ENCODE measurements around the gene PPP3CA. TPM values are rescaled to one million over a fixed set of nuclear protein-coding genes. Genes with fewer than 3 reads are reported as not detected.
"Not testable (repeated sequence)": the region's sequence is repeated elsewhere in the genome, so short reads cannot be mapped to it uniquely, and the experiment has no call there.

Gene PPP3CA
- total RNA-seq, 3 donors from 2014 or later: 32.4 to 59.6 (median 47.8) TPM

GRCh38 chr4:101008503-101008902 is 338.8 kb downstream of the PPP3CA start:
- H3K27me3 ChIP-seq: no peaks in the 10 kb centered on the region
- TF ChIP-seq POLR2A (IDR thresholded peaks at IDR 0.05) (no peak), CTCF (IDR thresholded peaks at IDR 0.05) (no peak), POLR2AphosphoS5 (IDR thresholded peaks at IDR 0.05) (no peak)
- intact Hi-C loops (cut with DNase I; ENCODE audit: low total_unique reads): no loop called here
- H3K9me3 ChIP-seq: no peaks in the 10 kb centered on the region
- no peaks in the 10 kb centered on the region for H3K4me1 ChIP-seq
- no peaks in the 10 kb centered on the region for H3K36me3 ChIP-seq
- no peak for DNase-seq (ENCODE audit: low spot score in 2 of 2)
- H3K27ac ChIP-seq: no peak overlapping the region
- H3K4me3 ChIP-seq: no peak overlapping the region

- H3K36me3 ChIP-seq: no peaks in the 10 kb centered on the region
- no peaks in the 10 kb centered on the region for H3K27me3 ChIP-seq
- H3K9me3 ChIP-seq: no peaks in the 10 kb centered on the region
- DNase-seq (ENCODE audit: low spot score in 2 of 2): no peak
- intact Hi-C loops (cut with DNase I; ENCODE audit: low total_unique reads): no loop called here
- H3K4me1 ChIP-seq: no peaks in the 10 kb centered on the region
- no peak overlapping the region for H3K27ac ChIP-seq
- TF ChIP-seq POLR2A (IDR thresholded peaks at IDR 0.05) (no peak), CTCF (IDR thresholded peaks at IDR 0.05) (no peak), POLR2AphosphoS5 (IDR thresholded peaks at IDR 0.05) (no peak)
- no peak overlapping the region for H3K4me3 ChIP-seq
These were observed 341.7 kb downstream of the PPP3CA start for GRCh38 chr4:101005659-101006058.

GRCh38 chr4:101000496-101000895 is 346.8 kb downstream of the PPP3CA start:
- no peak for DNase-seq (ENCODE audit: low spot score in 2 of 2)
- intact Hi-C loops (cut with DNase I; ENCODE audit: low total_unique reads): no loop called here
- Histone ChIP-seq H3K4me3 (no peak overlapping the region), H3K27me3 (no peaks in the 10 kb centered on the region), H3K9me3 (peaks cover 0 to 3% of the 10 kb centered on the region in 2 donors), H3K27ac (no peak overlapping the region), H3K36me3 (no peaks in the 10 kb centered on the region), H3K4me1 (no peaks in the 10 kb centered on the region)
- TF ChIP-seq POLR2AphosphoS5 (IDR thresholded peaks at IDR 0.05): no peak
- TF ChIP-seq POLR2A (IDR thresholded peaks at IDR 0.05): no peak
- TF ChIP-seq CTCF (IDR thresholded peaks at IDR 0.05): no peak

DNA sequence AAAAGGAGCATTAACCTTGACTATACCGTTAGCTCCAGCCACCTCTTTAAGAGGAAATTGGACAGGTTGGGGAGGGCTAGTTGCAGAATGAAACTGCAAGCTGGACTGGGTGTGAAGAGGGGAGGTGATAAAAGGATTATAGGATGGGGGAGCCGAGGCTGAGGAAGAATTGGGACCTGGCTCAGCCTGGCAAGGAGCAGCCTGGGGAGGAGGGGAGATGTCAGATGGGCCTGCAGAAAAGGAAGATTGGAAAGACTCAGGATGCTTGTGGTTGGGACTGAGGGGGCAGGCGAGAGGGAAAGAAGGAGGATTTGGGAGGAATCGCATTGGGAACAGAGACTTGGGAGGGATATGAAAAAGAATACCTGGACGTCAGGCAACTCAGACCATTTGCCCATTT is 351.7 kb downstream of the PPP3CA start:
- TF ChIP-seq POLR2A (IDR thresholded peaks at IDR 0.05) (no peak), POLR2AphosphoS5 (IDR thresholded peaks at IDR 0.05) (no peak), CTCF (IDR thresholded peaks at IDR 0.05) (no peak)
- Histone ChIP-seq H3K9me3 (peaks cover 0 to 3% of the 10 kb centered on the region in 2 donors), H3K27me3 (no peaks in the 10 kb centered on the region), H3K36me3 (no peaks in the 10 kb centered on the region), H3K4me3 (no peak overlapping the region), H3K27ac (no peak overlapping the region), H3K4me1 (no peaks in the 10 kb centered on the region)
- intact Hi-C loops (cut with DNase I; ENCODE audit: low total_unique reads): no loop called here
- DNase-seq (ENCODE audit: low spot score in 2 of 2): no peak

GRCh38 chr4:100995002-100995401 is 352.3 kb downstream of the PPP3CA start:
- H3K36me3 ChIP-seq; H3K9me3 ChIP-seq; H3K27ac ChIP-seq; H3K4me3 ChIP-seq; intact Hi-C loops (cut with DNase I; ENCODE audit: low total_unique reads); H3K27me3 ChIP-seq; H3K4me1 ChIP-seq; DNase-seq (ENCODE audit: low spot score in 2 of 2): not testable (repeated sequence)

DNA sequence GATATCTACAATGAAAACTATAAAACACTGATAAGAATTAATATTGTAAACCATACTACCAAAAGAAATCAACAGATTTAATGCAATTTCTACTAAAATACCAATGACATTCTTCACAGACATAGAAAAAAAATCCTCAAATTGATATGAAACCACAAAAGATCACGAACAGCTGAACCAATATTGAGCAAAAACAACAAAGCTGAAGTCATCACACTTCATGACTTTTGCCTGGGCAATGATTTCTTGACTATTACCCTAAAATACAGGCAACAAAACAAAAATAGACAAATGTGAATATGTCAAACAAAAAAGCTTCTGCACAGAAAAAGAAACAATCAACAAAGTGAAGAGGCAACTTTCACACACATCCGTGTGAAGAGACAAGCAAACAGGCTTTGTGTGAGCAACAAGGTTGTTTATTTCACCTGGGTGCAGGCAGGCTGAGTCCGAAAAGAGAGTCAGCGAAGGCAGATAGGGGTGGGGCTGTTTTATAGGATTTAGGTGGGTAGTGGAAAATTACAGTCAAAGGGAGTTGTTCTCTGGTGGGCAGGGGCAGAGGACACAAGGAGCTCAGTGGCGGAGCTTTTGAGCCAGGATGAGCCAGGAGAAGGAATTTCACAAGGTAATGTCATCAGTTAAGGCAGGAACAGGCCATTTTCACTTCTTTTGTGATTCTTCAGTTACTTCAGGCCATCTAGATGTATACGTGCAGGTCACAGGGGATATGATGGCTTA is 355.8 kb downstream of the PPP3CA start:
- H3K9me3 ChIP-seq; H3K36me3 ChIP-seq; intact Hi-C loops (cut with DNase I; ENCODE audit: low total_unique reads); H3K4me1 ChIP-seq; H3K27me3 ChIP-seq; H3K4me3 ChIP-seq; DNase-seq (ENCODE audit: low spot score in 2 of 2); H3K27ac ChIP-seq: not testable (repeated sequence)

Data from breast epithelium (tissue), 4 donors.